Measurements from ENCODE around the gene ITGAX. TPM values are rescaled to one million over a fixed set of nuclear protein-coding genes. Genes with fewer than 3 reads are reported as not detected.

Gene ITGAX
- total and polyA plus RNA-seq, 10 of the 15 experiments (the other 5 are each of a cell fraction or from before 2014, with no cell fraction given): 1.6 to 37.9 (median 17.9) TPM

DNA sequence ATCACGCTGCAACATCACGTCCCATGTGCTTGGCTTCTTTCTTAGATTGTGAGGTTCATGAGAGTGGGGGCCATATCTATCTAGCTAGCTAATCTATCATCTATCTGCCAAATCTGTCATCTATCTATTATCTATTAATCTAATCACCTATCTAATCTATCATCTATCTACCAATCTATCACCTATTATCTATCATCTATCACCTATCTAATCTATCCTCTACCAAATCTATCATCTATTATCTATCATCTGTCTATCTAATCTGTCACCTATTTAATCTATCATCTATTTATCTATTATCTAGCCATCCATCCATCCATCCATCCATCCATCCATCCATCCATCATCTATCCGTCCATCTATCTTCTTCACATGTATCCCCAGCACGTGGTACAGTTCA lies 59.0 kb downstream of the ITGAX start (continued):
- TF ChIP-seq RELA (IDR thresholded peaks at IDR 0.05; ENCODE audit: borderline replicate concordance, partially characterized antibody) (no peak), GATAD2B (conservative IDR thresholded peaks at IDR 0.05; ENCODE audit: low read depth) (no peak), NFIC (IDR thresholded peaks at IDR 0.05; ENCODE audit: low read depth, low read length) (no peak), KDM1A (IDR thresholded peaks at IDR 0.05; ENCODE audit: borderline replicate concordance) (no peak), CHD2 (IDR thresholded peaks at IDR 0.05; ENCODE audit: borderline replicate concordance, low read depth, low read length) (no peak), HDAC6 (IDR thresholded peaks at IDR 0.05; ENCODE audit: unreplicated experiment) (no peak)
- TF ChIP-seq, protein P1, sequence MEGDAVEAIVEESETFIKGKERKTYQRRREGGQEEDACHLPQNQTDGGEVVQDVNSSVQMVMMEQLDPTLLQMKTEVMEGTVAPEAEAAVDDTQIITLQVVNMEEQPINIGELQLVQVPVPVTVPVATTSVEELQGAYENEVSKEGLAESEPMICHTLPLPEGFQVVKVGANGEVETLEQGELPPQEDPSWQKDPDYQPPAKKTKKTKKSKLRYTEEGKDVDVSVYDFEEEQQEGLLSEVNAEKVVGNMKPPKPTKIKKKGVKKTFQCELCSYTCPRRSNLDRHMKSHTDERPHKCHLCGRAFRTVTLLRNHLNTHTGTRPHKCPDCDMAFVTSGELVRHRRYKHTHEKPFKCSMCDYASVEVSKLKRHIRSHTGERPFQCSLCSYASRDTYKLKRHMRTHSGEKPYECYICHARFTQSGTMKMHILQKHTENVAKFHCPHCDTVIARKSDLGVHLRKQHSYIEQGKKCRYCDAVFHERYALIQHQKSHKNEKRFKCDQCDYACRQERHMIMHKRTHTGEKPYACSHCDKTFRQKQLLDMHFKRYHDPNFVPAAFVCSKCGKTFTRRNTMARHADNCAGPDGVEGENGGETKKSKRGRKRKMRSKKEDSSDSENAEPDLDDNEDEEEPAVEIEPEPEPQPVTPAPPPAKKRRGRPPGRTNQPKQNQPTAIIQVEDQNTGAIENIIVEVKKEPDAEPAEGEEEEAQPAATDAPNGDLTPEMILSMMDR (IDR thresholded peaks at IDR 0.05 in 2 of 3, conservative IDR thresholded peaks at IDR 0.05 in 1 of 3; ENCODE audit: control insufficient read depth in 2 of 3, extremely low read depth in 1 of 3, insufficient read depth in 1 of 3, low read depth in 3 of 3, low read length in 3 of 3): no peak
- TF ChIP-seq, protein P2, sequence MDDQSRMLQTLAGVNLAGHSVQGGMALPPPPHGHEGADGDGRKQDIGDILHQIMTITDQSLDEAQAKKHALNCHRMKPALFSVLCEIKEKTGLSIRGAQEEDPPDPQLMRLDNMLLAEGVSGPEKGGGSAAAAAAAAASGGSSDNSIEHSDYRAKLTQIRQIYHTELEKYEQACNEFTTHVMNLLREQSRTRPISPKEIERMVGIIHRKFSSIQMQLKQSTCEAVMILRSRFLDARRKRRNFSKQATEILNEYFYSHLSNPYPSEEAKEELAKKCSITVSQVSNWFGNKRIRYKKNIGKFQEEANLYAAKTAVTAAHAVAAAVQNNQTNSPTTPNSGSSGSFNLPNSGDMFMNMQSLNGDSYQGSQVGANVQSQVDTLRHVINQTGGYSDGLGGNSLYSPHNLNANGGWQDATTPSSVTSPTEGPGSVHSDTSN (IDR thresholded peaks at IDR 0.05; ENCODE audit: insufficient replicate concordance, low read depth, low read length): no peak

DNA sequence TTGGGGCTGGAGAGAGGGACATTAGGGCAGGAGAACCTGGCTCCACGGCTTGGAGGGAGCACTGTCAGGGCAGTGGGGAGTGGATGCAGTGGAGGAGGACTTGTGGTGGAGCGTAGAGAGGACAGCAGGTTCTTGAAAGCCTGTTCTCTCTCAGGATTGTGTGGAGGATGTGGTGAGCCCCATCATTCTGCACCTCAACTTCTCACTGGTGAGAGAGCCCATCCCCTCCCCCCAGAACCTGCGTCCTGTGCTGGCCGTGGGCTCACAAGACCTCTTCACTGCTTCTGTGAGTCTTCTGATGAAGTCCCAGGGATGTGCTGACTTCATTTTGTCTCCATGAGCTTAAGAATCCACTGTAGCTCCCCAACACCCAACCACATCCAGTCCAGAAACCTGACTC lies 59.7 kb downstream of the ITGAX start:
- 17% methylated on average over 4 of the region's 4 CpGs for WGBS (ENCODE audit: insufficient coverage, insufficient replicate concordance, low lambda C conversion rate, missing lambda C conversion rate)
- intact Hi-C loops (cut with micrococcal nuclease; ENCODE audit: unreplicated experiment): no loop called here
- in situ Hi-C loops (cut with MboI): no loop called here
- H3K27ac ChIP-seq (ENCODE audit: control insufficient read depth, insufficient read depth): no peak overlapping the region
- FAIRE-seq (no peak), ATAC-seq (no peak), DNase-seq (ENCODE audit: low read depth, low spot score) (no peak)
- no peak overlapping the region for H3K9ac ChIP-seq (ENCODE audit: control insufficient read depth, insufficient read depth, low read length)
- BruUV-seq (replicated peaks): no TSS peak
- SMC1A ChIA-PET (ENCODE audit: uncharacterized antibody, unreplicated experiment): no interaction called here
- H2AFZ ChIP-seq (ENCODE audit: control insufficient read depth, low read depth, low read length): no peak overlapping the region
- no peaks in the 10 kb centered on the region for H3K36me3 ChIP-seq (ENCODE audit: control insufficient read depth in 2 of 2, insufficient read depth in 2 of 2, low read length in 1 of 2)
- no peaks in the 10 kb centered on the region; a peak in 1 of 4 replicates for H3K27me3 ChIP-seq (replicated peaks in 1 of 2; ENCODE audit: control insufficient read depth in 2 of 2, insufficient read depth in 2 of 2, low read length in 1 of 2)
- H3K4me3 ChIP-seq: no peak overlapping the region
- peaks cover 11% of the 10 kb centered on the region for H3K4me1 ChIP-seq (ENCODE audit: control insufficient read depth, insufficient read depth, low read length)
- H3K9me3 ChIP-seq (replicated peaks; ENCODE audit: control insufficient read depth, insufficient read depth, low read length): no peaks in the 10 kb centered on the region; the same call in 2 of the 3 replicates
- 0 out of 2 replicates have a peak overlapping the region, but pooled peaks have one; percentile 9 for H3K4me2 ChIP-seq (ENCODE audit: control insufficient read depth, insufficient read depth)
- H4K20me1 ChIP-seq (ENCODE audit: control insufficient read depth, insufficient read depth): no peaks in the 10 kb centered on the region
- H3K79me2 ChIP-seq (ENCODE audit: control insufficient read depth, insufficient read depth, low read length): no peaks in the 10 kb centered on the region
- CTCF ChIA-PET: no interaction called here
- POLR2A ChIA-PET: interaction anchor here (1.2 kb wide), 1 partner anchor 11 kb away, joined by 4 read pairs; no protein-coding TSS in a partner anchor
- TF ChIP-seq RUNX3 (IDR thresholded peaks at IDR 0.05; ENCODE audit: low read length): peak; percentile 31
- TF ChIP-seq RFX5 (IDR thresholded peaks at IDR 0.05; ENCODE audit: low read depth, low read length): no peak
- no peak for TF ChIP-seq FOS (IDR thresholded peaks at IDR 0.05; ENCODE audit: borderline replicate concordance, extremely low read depth, insufficient read length)
- no peak for TF ChIP-seq ETV6 (conservative IDR thresholded peaks at IDR 0.05 in 1 of 2, IDR thresholded peaks at IDR 0.05 in 1 of 2; ENCODE audit: borderline replicate concordance in 1 of 2, low read depth in 1 of 2)
- no peak for TF ChIP-seq MXI1 (IDR thresholded peaks at IDR 0.05; ENCODE audit: low read depth, low read length)
- TF ChIP-seq, protein P3, sequence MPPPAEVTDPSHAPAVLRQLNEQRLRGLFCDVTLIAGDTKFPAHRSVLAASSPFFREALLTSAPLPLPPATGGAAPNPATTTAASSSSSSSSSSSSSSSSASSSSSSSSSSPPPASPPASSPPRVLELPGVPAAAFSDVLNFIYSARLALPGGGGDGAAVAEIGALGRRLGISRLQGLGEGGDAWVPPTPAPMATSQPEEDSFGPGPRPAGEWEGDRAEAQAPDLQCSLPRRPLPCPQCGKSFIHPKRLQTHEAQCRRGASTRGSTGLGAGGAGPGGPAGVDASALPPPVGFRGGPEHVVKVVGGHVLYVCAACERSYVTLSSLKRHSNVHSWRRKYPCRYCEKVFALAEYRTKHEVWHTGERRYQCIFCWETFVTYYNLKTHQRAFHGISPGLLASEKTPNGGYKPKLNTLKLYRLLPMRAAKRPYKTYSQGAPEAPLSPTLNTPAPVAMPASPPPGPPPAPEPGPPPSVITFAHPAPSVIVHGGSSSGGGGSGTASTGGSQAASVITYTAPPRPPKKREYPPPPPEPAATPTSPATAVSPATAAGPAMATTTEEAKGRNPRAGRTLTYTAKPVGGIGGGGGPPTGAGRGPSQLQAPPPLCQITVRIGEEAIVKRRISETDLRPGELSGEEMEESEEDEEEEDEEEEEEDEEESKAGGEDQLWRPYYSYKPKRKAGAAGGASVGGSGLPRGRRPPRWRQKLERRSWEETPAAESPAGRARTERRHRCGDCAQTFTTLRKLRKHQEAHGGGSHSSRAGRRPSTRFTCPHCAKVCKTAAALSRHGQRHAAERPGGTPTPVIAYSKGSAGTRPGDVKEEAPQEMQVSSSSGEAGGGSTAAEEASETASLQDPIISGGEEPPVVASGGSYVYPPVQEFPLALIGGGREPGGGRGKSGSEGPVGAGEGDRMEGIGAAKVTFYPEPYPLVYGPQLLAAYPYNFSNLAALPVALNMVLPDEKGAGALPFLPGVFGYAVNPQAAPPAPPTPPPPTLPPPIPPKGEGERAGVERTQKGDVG (CRISPR knock-in tag; IDR thresholded peaks at IDR 0.05): no peak
- RAD21 ChIA-PET (ENCODE audit: unreplicated experiment): no interaction called here

Measured in GM12878 (cell line).